HFF-Myc (cell line): ENCODE data around the gene FCHO1.

Source experiments
- DNase-seq: peaks from one replicate; pipeline ENCODE4 v3.0.0-alpha.2; 2011; ENCODE audit warnings: low read depth; ENCODE audit errors: extremely low read depth
- H3K4me3 ChIP-seq: replicated peaks from 2 replicates; pipeline ENCODE4 v1.5.1; 2011; ENCODE audit warnings: low read depth, mild to moderate bottlenecking, control low read depth, low read length
- CTCF ChIP-seq: IDR thresholded peaks from 2 replicates; pipeline ENCODE4 v1.5.1; 2012; ENCODE audit warnings: mild to moderate bottlenecking, low read depth, low read length, control low read depth; ENCODE audit errors: missing control alignments

Gene FCHO1

GRCh38 chr19:17837972-17838371, 86.7 kb downstream of the FCHO1 start:
- TF ChIP-seq CTCF = no peak
- DNase-seq = no peak
- H3K4me3 ChIP-seq = no peak overlapping the region
